ENCODE results near the gene STRIT1.
"Not testable (repeated sequence)": the region's sequence is repeated elsewhere in the genome, so short reads cannot be mapped to it uniquely, and the experiment has no call there.

The STRIT1 gene

GRCh38 chr3:155313300-155313699 is 19.8 kb upstream of the STRIT1 start:
- DNase-seq (ENCODE audit: low spot score), result no peak

- DNase-seq (ENCODE audit: low spot score), result no peak
Measured at GRCh38 chr3:155312781-155313180, 19.3 kb upstream of the STRIT1 start.

GRCh38 chr3:155309581-155309980 is 16.1 kb upstream of the STRIT1 start:
- no peak for DNase-seq (ENCODE audit: low spot score)

GRCh38 chr3:155308831-155309230 is 15.3 kb upstream of the STRIT1 start:
- no peak for DNase-seq (ENCODE audit: low spot score)

GRCh38 chr3:155307183-155307582 is 13.7 kb upstream of the STRIT1 start:
- no peak for DNase-seq (ENCODE audit: low spot score)

- no peak for DNase-seq (ENCODE audit: low spot score)
Measured at GRCh38 chr3:155304394-155304793, 10.9 kb upstream of the STRIT1 start.

- no peak for DNase-seq (ENCODE audit: low spot score)
Measured at GRCh38 chr3:155303540-155304097, 10.1 kb upstream of the STRIT1 start.

- DNase-seq (ENCODE audit: low spot score), result no peak
Measured at GRCh38 chr3:155302891-155303290, 9.4 kb upstream of the STRIT1 start.

GRCh38 chr3:155302481-155302880 is 9.0 kb upstream of the STRIT1 start:
- DNase-seq (ENCODE audit: low spot score), result no peak

- DNase-seq (ENCODE audit: low spot score), result no peak
Measured at GRCh38 chr3:155297100-155297499, 3.6 kb upstream of the STRIT1 start.

GRCh38 chr3:155296413-155296812 is 2.9 kb upstream of the STRIT1 start:
- DNase-seq (ENCODE audit: low spot score), result no peak

GRCh38 chr3:155292693-155293092 is 790 bp downstream of the STRIT1 start:
- no peak for DNase-seq (ENCODE audit: low spot score)

GRCh38 chr3:155292133-155292532 is 1.4 kb downstream of the STRIT1 start:
- no peak for DNase-seq (ENCODE audit: low spot score)

GRCh38 chr3:155286736-155287135 is 6.7 kb downstream of the STRIT1 start:
- no peak for DNase-seq (ENCODE audit: low spot score)

GRCh38 chr3:155285936-155286335 is 7.5 kb downstream of the STRIT1 start:
- DNase-seq (ENCODE audit: low spot score), result no peak

GRCh38 chr3:155283092-155284056 is 10.1 kb downstream of the STRIT1 start:
- no peak for DNase-seq (ENCODE audit: low spot score)

GRCh38 chr3:155282385-155283091 is 10.9 kb downstream of the STRIT1 start:
- DNase-seq (ENCODE audit: low spot score), result no peak

- DNase-seq (ENCODE audit: low spot score), result no peak
Measured at GRCh38 chr3:155281912-155282311, 11.6 kb downstream of the STRIT1 start.

- not testable (repeated sequence) for DNase-seq (ENCODE audit: low spot score)
Measured at GRCh38 chr3:155276089-155276488, 17.4 kb downstream of the STRIT1 start.

GRCh38 chr3:155275159-155275754 is 18.2 kb downstream of the STRIT1 start:
- not testable (repeated sequence) for DNase-seq (ENCODE audit: low spot score)

- not testable (repeated sequence) for DNase-seq (ENCODE audit: low spot score)
Measured at GRCh38 chr3:155274435-155274834, 19.0 kb downstream of the STRIT1 start.

- no peak for DNase-seq (ENCODE audit: low spot score)
Measured at GRCh38 chr3:155271343-155271613, 22.2 kb downstream of the STRIT1 start.
